ENCODE data around the gene ATP8A1. TPM values are rescaled to one million over a fixed set of nuclear protein-coding genes. Genes with fewer than 3 reads are reported as not detected.

Gene ATP8A1
- total and polyA plus RNA-seq, 4 donors: 0.65 to 15.9 (median 5.9) TPM

GRCh38 chr4:42478946-42479345 lies 178.0 kb downstream of the ATP8A1 start:
- Histone ChIP-seq H3K9me3 (ENCODE audit: control insufficient read depth in 4 of 4, low read length in 3 of 4) (no peaks in the 10 kb centered on the region), H3K27ac (ENCODE audit: low read depth in 1 of 2, low read length in 2 of 2) (no peak overlapping the region), H3K4me1 (ENCODE audit: control insufficient read depth in 4 of 4, insufficient read depth in 4 of 4, low read length in 3 of 4) (no peaks in the 10 kb centered on the region), H3K9ac (ENCODE audit: low read depth in 1 of 2, low read length in 2 of 2) (no peak overlapping the region), H3K4me3 (ENCODE audit: low read depth in 1 of 3, low read length in 3 of 3) (no peak overlapping the region), H3K27me3 (ENCODE audit: control insufficient read depth in 4 of 4, insufficient read depth in 4 of 4, low read length in 3 of 4) (no peaks in the 10 kb centered on the region), H3K36me3 (ENCODE audit: control insufficient read depth in 4 of 4, insufficient read depth in 3 of 4, low read depth in 1 of 4, low read length in 3 of 4) (no peaks in the 10 kb centered on the region)
- DNase-seq (ENCODE audit: low spot score): no peak
- TF ChIP-seq HNF4G (IDR thresholded peaks at IDR 0.05) (no peak), YY1 (IDR thresholded peaks at IDR 0.05) (no peak), JUND (IDR thresholded peaks at IDR 0.05) (no peak)

GRCh38 chr4:42478509-42478908 lies 178.4 kb downstream of the ATP8A1 start:
- Histone ChIP-seq H3K9ac (ENCODE audit: low read depth in 1 of 2, low read length in 2 of 2) (no peak overlapping the region), H3K4me1 (ENCODE audit: control insufficient read depth in 4 of 4, insufficient read depth in 4 of 4, low read length in 3 of 4) (no peaks in the 10 kb centered on the region), H3K27ac (ENCODE audit: low read depth in 1 of 2, low read length in 2 of 2) (no peak overlapping the region), H3K9me3 (ENCODE audit: control insufficient read depth in 4 of 4, low read length in 3 of 4) (no peaks in the 10 kb centered on the region), H3K27me3 (ENCODE audit: control insufficient read depth in 4 of 4, insufficient read depth in 4 of 4, low read length in 3 of 4) (no peaks in the 10 kb centered on the region), H3K4me3 (ENCODE audit: low read depth in 1 of 3, low read length in 3 of 3) (no peak overlapping the region), H3K36me3 (ENCODE audit: control insufficient read depth in 4 of 4, insufficient read depth in 3 of 4, low read depth in 1 of 4, low read length in 3 of 4) (no peaks in the 10 kb centered on the region)
- 98% methylated on average over 2 of the region's 2 CpGs for WGBS
- DNase-seq (ENCODE audit: low spot score): no peak
- TF ChIP-seq SP1 (IDR thresholded peaks at IDR 0.05): no peak
- TF ChIP-seq RAD21 (IDR thresholded peaks at IDR 0.05): no peak
- no peak for TF ChIP-seq GABPA (IDR thresholded peaks at IDR 0.05 in 1 of 2, conservative IDR thresholded peaks at IDR 0.05 in 1 of 2)

GRCh38 chr4:42474406-42474805 lies 182.5 kb downstream of the ATP8A1 start:
- H3K4me3 ChIP-seq (ENCODE audit: low read depth in 1 of 3, low read length in 3 of 3): no peak overlapping the region
- no peaks in the 10 kb centered on the region for H3K27me3 ChIP-seq (ENCODE audit: control insufficient read depth in 4 of 4, insufficient read depth in 4 of 4, low read length in 3 of 4)
- TF ChIP-seq TAF1 (conservative IDR thresholded peaks at IDR 0.05): no peak
- TF ChIP-seq NR2F2 (IDR thresholded peaks at IDR 0.05): no peak
- TF ChIP-seq SP1 (IDR thresholded peaks at IDR 0.05): no peak
- TF ChIP-seq HNF4A (conservative IDR thresholded peaks at IDR 0.05): no peak
- no peak for TF ChIP-seq ZBTB33 (IDR thresholded peaks at IDR 0.05)
- TF ChIP-seq RAD21 (IDR thresholded peaks at IDR 0.05): no peak
- TF ChIP-seq HNF4G (IDR thresholded peaks at IDR 0.05): no peak
- TF ChIP-seq RXRA (IDR thresholded peaks at IDR 0.05): no peak
- no peak overlapping the region for H3K27ac ChIP-seq (ENCODE audit: low read depth in 1 of 2, low read length in 2 of 2)
- H3K4me1 ChIP-seq (ENCODE audit: control insufficient read depth in 4 of 4, insufficient read depth in 4 of 4, low read length in 3 of 4): no peaks in the 10 kb centered on the region
- no peak for DNase-seq (ENCODE audit: low spot score)
- no peaks in the 10 kb centered on the region for H3K36me3 ChIP-seq (ENCODE audit: control insufficient read depth in 4 of 4, insufficient read depth in 3 of 4, low read depth in 1 of 4, low read length in 3 of 4)
- 58% methylated on average over 3 of the region's 3 CpGs for WGBS
- no peak overlapping the region for H3K9ac ChIP-seq (ENCODE audit: low read depth in 1 of 2, low read length in 2 of 2)
- H3K9me3 ChIP-seq (ENCODE audit: control insufficient read depth in 4 of 4, low read length in 3 of 4): no peaks in the 10 kb centered on the region

- no peaks in the 10 kb centered on the region for H3K27me3 ChIP-seq (ENCODE audit: control insufficient read depth in 4 of 4, insufficient read depth in 4 of 4, low read length in 3 of 4)
- H3K4me3 ChIP-seq (ENCODE audit: low read depth in 1 of 3, low read length in 3 of 3): no peak overlapping the region
- H3K9ac ChIP-seq (ENCODE audit: low read depth in 1 of 2, low read length in 2 of 2): no peak overlapping the region
- 92% methylated on average over 3 of the region's 3 CpGs for WGBS
- no peak for DNase-seq (ENCODE audit: low spot score)
- H3K36me3 ChIP-seq (ENCODE audit: control insufficient read depth in 4 of 4, insufficient read depth in 3 of 4, low read depth in 1 of 4, low read length in 3 of 4): no peaks in the 10 kb centered on the region
- H3K9me3 ChIP-seq (ENCODE audit: control insufficient read depth in 4 of 4, low read length in 3 of 4): no peaks in the 10 kb centered on the region
- no peaks in the 10 kb centered on the region for H3K4me1 ChIP-seq (ENCODE audit: control insufficient read depth in 4 of 4, insufficient read depth in 4 of 4, low read length in 3 of 4)
- H3K27ac ChIP-seq (ENCODE audit: low read depth in 1 of 2, low read length in 2 of 2): no peak overlapping the region
- TF ChIP-seq MAX (IDR thresholded peaks at IDR 0.05): no peak
- no peak for TF ChIP-seq YY1 (IDR thresholded peaks at IDR 0.05)
- no peak for TF ChIP-seq SP1 (IDR thresholded peaks at IDR 0.05)
- TF ChIP-seq CTCF (IDR thresholded peaks at IDR 0.05; ENCODE audit: low read depth, low read length, missing input control): no peak
- no peak for TF ChIP-seq ATF3 (IDR thresholded peaks at IDR 0.05)
- TF ChIP-seq TAF1 (conservative IDR thresholded peaks at IDR 0.05): no peak
- no peak for TF ChIP-seq EGR1 (IDR thresholded peaks at IDR 0.05; ENCODE audit: low read depth in 2 of 2)
- TF ChIP-seq HNF4G (IDR thresholded peaks at IDR 0.05): no peak
- no peak for TF ChIP-seq FOXA2 (IDR thresholded peaks at IDR 0.05)
- no peak for TF ChIP-seq NR2F2 (IDR thresholded peaks at IDR 0.05)
These were observed 183.7 kb downstream of the ATP8A1 start for GRCh38 chr4:42473071-42473684.
